ENCODE measurements around the gene ARPC5.
A peak's percentile ranks its signal among the peaks of the same experiment; 100 is the strongest.

Gene ARPC5

GRCh38 chr1:183654706-183655105 is 19.1 kb upstream of the ARPC5 start:
- DNase-seq, result no peak
- no peaks in the 10 kb centered on the region for H3K9me3 Mint-ChIP-seq
- H3K4me1 Mint-ChIP-seq, result peaks cover 34% of the 10 kb centered on the region
- CTCF ChIA-PET, result interaction anchor here (0.7 to 6.2 kb wide), 25 partner anchors 8 to 692 kb away, joined by 3 to 140 read pairs (median 4); partner anchors contain the start of gene ARPC5
- no peak overlapping the region for H3K4me3 Mint-ChIP-seq
- no peaks in the 10 kb centered on the region for H3K27me3 Mint-ChIP-seq
- no peaks in the 10 kb centered on the region for H3K36me3 Mint-ChIP-seq
- no peak overlapping the region for H3K27ac Mint-ChIP-seq

DNA sequence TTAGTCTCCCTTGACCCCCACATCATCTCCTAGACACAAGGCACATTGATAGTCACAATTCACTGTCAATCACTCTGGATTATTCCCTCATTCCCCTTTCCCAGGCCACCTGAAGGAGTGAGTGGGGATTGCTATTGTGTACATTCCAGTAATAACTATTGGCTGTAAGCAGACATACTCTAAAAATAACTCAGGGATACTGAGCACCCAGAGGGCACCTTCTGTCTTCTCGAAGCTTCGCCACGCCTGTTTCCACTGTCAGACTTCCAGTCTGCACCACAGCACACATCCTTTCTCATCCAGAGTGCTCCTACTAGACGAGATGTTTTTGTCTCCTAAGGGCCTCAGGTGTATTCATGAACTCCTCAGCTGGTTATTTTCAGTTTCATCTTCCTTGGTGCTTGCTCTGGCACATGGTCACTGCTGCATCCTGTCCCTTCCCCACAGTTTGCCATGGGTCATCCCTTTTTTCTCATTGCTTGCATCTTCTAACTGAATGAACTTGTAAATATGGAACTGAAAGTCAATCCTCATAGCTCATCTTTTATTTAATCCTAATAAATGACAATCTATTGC is 18.4 kb upstream of the ARPC5 start:
- CTCF ChIA-PET, result interaction anchor here (0.7 to 6.2 kb wide), 15 partner anchors 13 to 691 kb away, joined by 3 to 140 read pairs (median 4); partner anchors contain the start of gene ARPC5
- Mint-ChIP-seq H3K4me1 (peaks cover 34% of the 10 kb centered on the region), H3K36me3 (no peaks in the 10 kb centered on the region), H3K4me3 (no peak overlapping the region), H3K27ac (peak overlapping the region; percentile 13), H3K27me3 (no peaks in the 10 kb centered on the region), H3K9me3 (no peaks in the 10 kb centered on the region)
- no peak for DNase-seq

DNA sequence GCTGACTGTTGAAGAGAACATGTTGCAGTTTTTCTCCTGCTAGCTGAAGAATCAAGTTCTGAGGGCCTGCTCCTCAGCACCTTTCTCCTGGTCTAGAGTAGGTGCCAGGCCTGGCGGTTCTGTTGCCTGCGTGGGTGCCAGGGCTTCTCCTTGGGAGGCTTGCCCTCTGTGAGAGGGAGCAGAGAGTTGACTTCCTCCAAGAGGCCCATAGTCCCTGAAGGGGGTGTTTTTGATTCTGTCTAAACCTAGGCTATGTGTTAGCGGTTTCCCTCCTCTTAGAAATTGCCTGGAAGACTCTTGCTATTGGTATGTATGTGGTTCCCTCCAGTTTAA is 17.8 kb upstream of the ARPC5 start:
- no peak overlapping the region for H3K4me3 Mint-ChIP-seq
- CTCF ChIA-PET, result interaction anchor here (1.2 to 6.2 kb wide), 8 partner anchors 20 to 262 kb away, joined by 3 to 140 read pairs (median 6); partner anchors contain the start of gene ARPC5
- H3K4me1 Mint-ChIP-seq, result peaks cover 34% of the 10 kb centered on the region
- H3K36me3 Mint-ChIP-seq, result no peaks in the 10 kb centered on the region
- peak overlapping the region; percentile 35 for H3K27ac Mint-ChIP-seq
- H3K27me3 Mint-ChIP-seq, result no peaks in the 10 kb centered on the region
- no peaks in the 10 kb centered on the region for H3K9me3 Mint-ChIP-seq
- DNase-seq, result no peak

- no peak within 1 kb of the TSS for H3K4me3 Mint-ChIP-seq
- CTCF ChIA-PET, result interaction anchor here (1.2 to 6.2 kb wide), 6 partner anchors 19 to 263 kb away, joined by 3 to 140 read pairs (median 26); partner anchors contain the start of gene ARPC5
Observed at GRCh38 chr1:183652547-183653461, 17.2 kb upstream of the ARPC5 start, which contains the start of gene APOBEC4. Gene APOBEC4, minus strand, starts transcription at chr1:183653316. Its CDS starts 4,535 bp downstream, at chr1:183648781.

DNA sequence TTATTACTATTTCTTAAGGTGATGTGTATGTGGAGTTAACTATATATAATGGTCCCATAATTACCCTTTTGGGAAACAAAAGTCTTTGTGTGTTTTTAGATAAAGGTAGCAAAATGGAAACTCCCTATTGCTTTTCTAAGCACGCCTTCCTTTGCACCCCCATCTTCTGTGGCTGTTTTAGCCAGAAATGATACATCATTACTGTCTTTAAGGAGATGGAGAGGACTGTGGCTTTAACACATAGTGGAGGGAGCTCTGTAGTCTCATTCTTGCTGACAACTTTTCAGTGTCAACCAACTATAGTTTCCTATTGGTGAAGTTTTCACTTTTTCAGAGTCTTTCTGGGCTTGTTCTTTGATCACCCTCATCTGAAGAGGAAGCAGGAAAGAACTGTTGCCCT is 16.5 kb upstream of the ARPC5 start:
- Mint-ChIP-seq H3K4me1 (peaks cover 34% of the 10 kb centered on the region), H3K36me3 (no peaks in the 10 kb centered on the region), H3K4me3 (no peak overlapping the region), H3K27me3 (no peaks in the 10 kb centered on the region), H3K27ac (peak overlapping the region; percentile 73), H3K9me3 (no peaks in the 10 kb centered on the region)
- CTCF ChIA-PET, result interaction anchor here (1.2 to 6.2 kb wide), 6 partner anchors 19 to 264 kb away, joined by 3 to 140 read pairs (median 26); partner anchors contain the start of gene ARPC5
- no peak for DNase-seq

More at GRCh38 chr1:183652547-183653461, 17.2 kb upstream of the ARPC5 start, which contains the start of gene APOBEC4:
- DNase-seq, result peak; percentile 24
- H3K27me3 Mint-ChIP-seq, result no peaks in the 10 kb centered on the region
- peaks cover 34% of the 10 kb centered on the region for H3K4me1 Mint-ChIP-seq
- H3K27ac Mint-ChIP-seq, result peak within 1 kb of the TSS; percentile 73
- no peaks in the 10 kb centered on the region for H3K9me3 Mint-ChIP-seq
- no peaks in the 10 kb centered on the region for H3K36me3 Mint-ChIP-seq

DNA sequence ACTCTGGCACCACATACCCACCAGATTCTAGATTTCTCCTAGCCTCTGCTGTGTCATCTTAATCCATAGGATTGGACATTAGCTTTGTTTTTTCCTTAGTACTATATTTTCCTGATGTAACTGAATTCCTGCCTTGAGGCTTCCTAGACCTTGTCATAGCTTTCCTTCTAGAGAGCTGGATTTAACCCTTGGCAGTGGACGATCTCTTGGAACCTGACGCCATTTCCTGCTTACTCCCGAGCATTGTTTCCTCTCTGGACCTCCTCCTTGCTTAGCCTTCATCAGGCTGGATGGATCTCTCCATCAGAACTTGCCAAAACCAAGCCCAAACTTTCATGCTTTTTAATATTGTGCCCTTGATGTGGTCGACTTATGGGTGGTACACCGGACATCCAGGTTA is 16.0 kb upstream of the ARPC5 start:
- no peaks in the 10 kb centered on the region for H3K36me3 Mint-ChIP-seq
- peak overlapping the region; percentile 73 for H3K27ac Mint-ChIP-seq
- CTCF ChIA-PET, result interaction anchor here (1.0 to 6.2 kb wide), 4 partner anchors 18 to 264 kb away, joined by 3 to 46 read pairs (median 4); partner anchors contain the start of gene ARPC5
- no peak for DNase-seq
- H3K4me1 Mint-ChIP-seq, result peaks cover 34% of the 10 kb centered on the region
- no peak overlapping the region for H3K4me3 Mint-ChIP-seq
- no peaks in the 10 kb centered on the region for H3K9me3 Mint-ChIP-seq
- H3K27me3 Mint-ChIP-seq, result no peaks in the 10 kb centered on the region

DNA sequence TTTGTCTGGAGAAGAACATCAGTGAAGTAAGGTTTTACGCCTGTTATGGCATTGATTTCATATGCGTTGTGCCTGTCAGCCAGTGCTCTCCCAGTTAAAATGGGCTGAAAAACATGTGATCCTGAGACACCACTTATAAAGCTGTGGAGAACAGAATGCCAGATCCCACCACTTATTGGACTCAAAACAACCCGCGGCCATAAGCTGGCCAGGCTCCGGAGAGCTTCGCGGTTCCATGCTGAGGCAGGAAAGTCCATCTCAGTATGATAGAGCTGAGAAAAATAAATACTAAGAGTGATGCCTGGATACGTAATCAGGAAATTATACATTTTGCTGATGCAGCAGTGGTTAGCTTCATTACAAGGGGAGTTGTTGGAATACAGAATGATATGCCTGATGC is 12.5 kb upstream of the ARPC5 start:
- Mint-ChIP-seq H3K4me3 (no peak overlapping the region), H3K9me3 (no peaks in the 10 kb centered on the region), H3K27me3 (no peaks in the 10 kb centered on the region), H3K27ac (no peak overlapping the region), H3K36me3 (no peaks in the 10 kb centered on the region), H3K4me1 (peaks cover 22% of the 10 kb centered on the region)
- CTCF ChIA-PET, result interaction anchor here (0.9 to 1.0 kb wide), 2 partner anchors 8 to 10 kb away, joined by 3 read pairs; no protein-coding TSS in a partner anchor
- no peak for DNase-seq

DNA sequence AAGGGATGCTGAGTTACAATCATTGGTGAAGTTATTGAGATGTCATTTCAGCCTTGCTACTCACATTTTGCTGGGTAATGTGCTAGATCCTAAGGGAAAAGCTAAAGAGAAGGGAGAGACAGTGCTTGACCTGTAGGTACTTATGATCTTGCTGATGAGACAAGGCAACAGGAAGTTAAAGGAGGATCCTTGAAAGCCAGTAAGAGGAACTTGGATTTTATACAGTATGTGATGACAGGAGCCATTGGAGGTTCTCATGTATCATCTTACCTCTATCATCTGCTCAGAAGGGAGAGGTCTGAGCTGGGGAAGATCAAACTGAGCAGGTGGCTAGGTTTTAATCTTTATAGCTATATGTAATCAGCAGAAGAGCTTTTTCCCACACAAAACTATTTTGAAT is 11.2 kb upstream of the ARPC5 start:
- H3K27ac Mint-ChIP-seq, result no peak overlapping the region
- no peak overlapping the region for H3K4me3 Mint-ChIP-seq
- CTCF ChIA-PET, result interaction anchor here (0.7 to 1.1 kb wide), 2 partner anchors 8 to 11 kb away, joined by 3 read pairs; partner anchors contain the start of gene ARPC5
- H3K9me3 Mint-ChIP-seq, result no peaks in the 10 kb centered on the region
- H3K27me3 Mint-ChIP-seq, result no peaks in the 10 kb centered on the region
- no peaks in the 10 kb centered on the region for H3K36me3 Mint-ChIP-seq
- DNase-seq, result no peak
- peaks cover 9% of the 10 kb centered on the region for H3K4me1 Mint-ChIP-seq

DNA sequence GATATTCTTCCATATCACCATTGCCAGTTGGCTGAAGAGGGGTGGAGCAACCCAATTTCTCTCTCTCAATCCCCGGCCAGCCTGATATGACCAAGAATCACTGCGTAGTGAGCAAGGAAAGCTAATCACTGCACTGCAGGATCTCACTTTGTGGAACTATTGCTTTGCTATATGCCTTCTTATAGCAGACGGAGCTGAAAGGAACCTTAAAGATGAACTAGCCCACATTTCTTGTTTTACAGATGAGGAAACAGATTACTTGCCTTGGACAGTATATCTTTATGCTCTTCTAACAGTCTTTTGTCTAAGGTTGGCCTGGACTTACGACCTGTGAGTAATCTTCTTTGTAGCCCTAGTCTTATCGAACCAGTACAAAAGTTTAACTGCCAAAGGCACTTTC is 9.9 kb upstream of the ARPC5 start:
- no peak for DNase-seq
- Mint-ChIP-seq H3K36me3 (no peaks in the 10 kb centered on the region), H3K9me3 (no peaks in the 10 kb centered on the region), H3K27ac (no peak overlapping the region), H3K4me3 (no peak overlapping the region), H3K4me1 (no peaks in the 10 kb centered on the region), H3K27me3 (no peaks in the 10 kb centered on the region)
- CTCF ChIA-PET, result interaction anchor here (1.8 to 2.0 kb wide), 2 partner anchors 10 to 40 kb away, joined by 7 to 8 read pairs; no protein-coding TSS in a partner anchor

- Mint-ChIP-seq H3K36me3 (no peaks in the 10 kb centered on the region), H3K27me3 (peaks cover 12% of the 10 kb centered on the region), H3K4me3 (no peak overlapping the region), H3K4me1 (peaks cover 1% of the 10 kb centered on the region), H3K9me3 (no peaks in the 10 kb centered on the region), H3K27ac (no peak overlapping the region)
- CTCF ChIA-PET, result no interaction called here
- DNase-seq, result no peak
Observed at GRCh38 chr1:183642166-183642565, 6.6 kb upstream of the ARPC5 start.

- CTCF ChIA-PET, result no interaction called here
Observed at GRCh38 chr1:183640193-183640592, 4.6 kb upstream of the ARPC5 start.

GRCh38 chr1:183638649-183639387 is 3.2 kb upstream of the ARPC5 start:
- H3K27ac Mint-ChIP-seq, result no peak overlapping the region

More at GRCh38 chr1:183640193-183640592, 4.6 kb upstream of the ARPC5 start:
- Mint-ChIP-seq H3K4me1 (peaks cover 13% of the 10 kb centered on the region), H3K9me3 (no peaks in the 10 kb centered on the region), H3K27me3 (peaks cover 27% of the 10 kb centered on the region), H3K27ac (no peak overlapping the region), H3K4me3 (no peak overlapping the region), H3K36me3 (peaks cover 6% of the 10 kb centered on the region)
- DNase-seq, result no peak

DNA sequence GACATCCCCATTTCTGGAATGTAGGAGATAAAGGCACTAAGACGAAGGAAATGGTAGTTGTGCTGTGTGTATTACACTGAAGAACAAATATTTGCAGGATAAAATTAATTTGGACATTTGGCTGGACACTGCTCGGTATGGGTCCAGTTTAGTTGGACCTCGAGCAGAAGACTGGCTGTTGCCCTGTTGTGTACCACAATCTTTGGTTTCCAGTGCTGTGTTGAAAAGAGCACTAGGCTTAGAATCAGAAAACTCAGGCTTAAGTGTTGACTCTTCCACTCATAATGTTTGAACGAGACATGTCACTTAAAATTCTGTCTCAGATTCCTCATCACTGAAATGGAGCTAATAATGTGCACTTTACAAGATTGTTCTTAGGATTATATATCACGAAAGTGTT is 1.2 kb upstream of the ARPC5 start:
- no peaks in the 10 kb centered on the region for H3K9me3 Mint-ChIP-seq
- no peak overlapping the region for H3K27ac Mint-ChIP-seq
- H3K27me3 Mint-ChIP-seq, result peaks cover 27% of the 10 kb centered on the region
- no peak for DNase-seq
- CTCF ChIA-PET, result interaction anchor here (0.8 kb wide), 1 partner anchor 19 kb away, joined by 3 read pairs; no protein-coding TSS in a partner anchor
- peak overlapping the region; percentile 97 for H3K4me3 Mint-ChIP-seq
- H3K36me3 Mint-ChIP-seq, result peaks cover 20% of the 10 kb centered on the region
- peaks cover 26% of the 10 kb centered on the region for H3K4me1 Mint-ChIP-seq

More at GRCh38 chr1:183638649-183639387, 3.2 kb upstream of the ARPC5 start:
- no peak for DNase-seq
- Mint-ChIP-seq H3K27me3 (peaks cover 27% of the 10 kb centered on the region), H3K4me1 (peaks cover 13% of the 10 kb centered on the region), H3K4me3 (no peak overlapping the region), H3K36me3 (peaks cover 7% of the 10 kb centered on the region), H3K9me3 (no peaks in the 10 kb centered on the region)
- CTCF ChIA-PET, result interaction anchor here (1.6 kb wide), 1 partner anchor 277 kb away, joined by 4 read pairs; no protein-coding TSS in a partner anchor

Measured in activated naive CD4-positive, alpha-beta T cell treated with anti-CD3 and anti-CD28 coated beads, Interleukin-2, amount 10 ng/mL, durations not matched to agents 7 days and 5 days (primary cell).